GM19240 (cell line): ENCODE data around the gene NAT8.
"Not testable (repeated sequence)": the region's sequence is repeated elsewhere in the genome, so short reads cannot be mapped to it uniquely, and the experiment has no call there.

Source experiments
- DNase-seq: peaks from one replicate; pipeline ENCODE4 v3.0.0; 2011; ENCODE audit warnings: low spot score; ENCODE audit not compliant: insufficient read length

Gene NAT8, protein sequence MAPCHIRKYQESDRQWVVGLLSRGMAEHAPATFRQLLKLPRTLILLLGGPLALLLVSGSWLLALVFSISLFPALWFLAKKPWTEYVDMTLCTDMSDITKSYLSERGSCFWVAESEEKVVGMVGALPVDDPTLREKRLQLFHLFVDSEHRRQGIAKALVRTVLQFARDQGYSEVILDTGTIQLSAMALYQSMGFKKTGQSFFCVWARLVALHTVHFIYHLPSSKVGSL

DNA sequence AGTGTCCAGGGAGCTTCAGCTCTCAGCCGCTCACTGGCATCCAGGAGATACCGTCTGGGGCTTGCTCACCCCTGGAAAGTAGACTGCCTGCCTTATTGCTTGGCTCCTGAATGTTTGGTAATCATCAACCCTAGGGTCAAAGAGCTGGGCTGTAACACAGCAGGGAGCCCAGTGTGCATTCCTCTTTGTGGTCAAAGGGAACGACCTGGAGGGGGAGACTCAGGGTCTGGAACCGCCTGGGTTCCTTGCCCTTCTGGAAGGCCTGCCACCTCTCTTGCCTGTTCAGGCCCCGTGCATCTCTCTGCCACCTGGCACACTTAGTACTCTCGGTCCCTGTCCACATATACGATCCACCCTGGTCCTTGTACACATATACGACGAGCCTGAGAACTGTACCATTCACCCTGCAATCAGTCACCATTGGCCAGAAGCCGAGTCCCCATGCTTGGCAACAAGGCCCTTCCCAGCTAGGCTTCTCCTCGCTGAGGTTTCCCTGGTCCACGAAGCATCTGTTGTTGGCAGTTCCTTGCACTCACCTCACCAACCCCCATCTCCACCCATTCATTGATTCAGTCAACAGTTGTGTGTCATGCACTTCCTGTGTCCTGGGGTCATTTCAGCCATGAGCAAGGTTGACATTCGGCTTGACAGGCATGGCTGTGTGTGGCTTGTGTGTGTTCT, at the start of gene NAT8:
TSS of gene NAT8 (minus strand) at position 85 of the 681 bp plus-strand sequence. CDS start 794 bp downstream, outside the sequence.
- DNase-seq = no peak

DNA sequence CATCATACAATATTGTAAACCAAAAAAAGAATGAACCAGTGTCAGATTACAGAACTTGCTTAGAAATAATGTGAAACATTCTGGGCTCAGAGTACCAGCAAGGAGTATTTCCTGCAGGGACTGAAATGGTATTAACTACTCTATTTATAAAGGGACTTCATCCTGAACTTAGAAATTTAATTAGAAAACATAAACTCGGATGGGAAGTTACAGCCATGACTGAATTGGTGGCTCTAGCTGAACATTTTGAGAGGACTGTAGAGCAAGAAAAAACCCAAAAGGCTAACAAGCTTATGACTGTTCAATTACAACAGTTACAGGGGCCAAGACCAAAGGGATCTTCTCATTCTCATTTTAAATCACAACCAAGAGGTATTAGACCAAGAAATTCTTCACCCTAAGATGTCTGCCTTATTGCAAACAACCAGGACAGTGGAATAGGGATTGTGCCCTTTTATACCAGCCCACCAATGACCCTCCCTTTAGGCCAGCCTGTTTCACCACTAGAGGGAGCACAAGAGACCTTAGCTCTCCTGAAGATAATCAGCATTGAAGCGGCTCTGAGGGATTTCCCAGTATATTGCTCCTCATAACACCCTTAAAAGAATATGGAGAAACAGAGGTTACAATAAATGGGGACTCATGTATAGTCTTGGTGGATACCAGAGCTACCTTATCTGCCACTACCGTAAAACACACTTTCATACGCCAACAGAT, 48.3 kb upstream of the NAT8 start:
- not testable (repeated sequence) for DNase-seq

DNA sequence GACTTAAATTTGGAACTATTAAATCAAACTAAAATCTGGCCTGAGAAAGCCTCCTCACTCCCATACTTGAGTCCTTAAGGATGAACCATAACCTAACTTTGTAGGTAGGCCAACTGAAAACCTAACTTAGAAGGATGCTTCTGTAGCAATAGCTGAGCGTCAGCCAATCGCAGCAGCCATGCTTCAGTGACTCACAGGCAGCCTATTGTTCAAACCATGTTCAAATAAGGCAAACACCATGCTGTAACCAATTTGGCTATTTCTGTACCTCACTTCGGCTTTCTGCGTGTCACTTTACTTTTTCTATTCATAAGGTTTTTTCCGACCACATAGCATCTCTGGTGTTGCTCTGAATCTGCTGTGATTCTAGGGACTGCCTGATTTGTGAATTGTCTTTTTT, 46.3 kb upstream of the NAT8 start:
- DNase-seq = not testable (repeated sequence)

DNA sequence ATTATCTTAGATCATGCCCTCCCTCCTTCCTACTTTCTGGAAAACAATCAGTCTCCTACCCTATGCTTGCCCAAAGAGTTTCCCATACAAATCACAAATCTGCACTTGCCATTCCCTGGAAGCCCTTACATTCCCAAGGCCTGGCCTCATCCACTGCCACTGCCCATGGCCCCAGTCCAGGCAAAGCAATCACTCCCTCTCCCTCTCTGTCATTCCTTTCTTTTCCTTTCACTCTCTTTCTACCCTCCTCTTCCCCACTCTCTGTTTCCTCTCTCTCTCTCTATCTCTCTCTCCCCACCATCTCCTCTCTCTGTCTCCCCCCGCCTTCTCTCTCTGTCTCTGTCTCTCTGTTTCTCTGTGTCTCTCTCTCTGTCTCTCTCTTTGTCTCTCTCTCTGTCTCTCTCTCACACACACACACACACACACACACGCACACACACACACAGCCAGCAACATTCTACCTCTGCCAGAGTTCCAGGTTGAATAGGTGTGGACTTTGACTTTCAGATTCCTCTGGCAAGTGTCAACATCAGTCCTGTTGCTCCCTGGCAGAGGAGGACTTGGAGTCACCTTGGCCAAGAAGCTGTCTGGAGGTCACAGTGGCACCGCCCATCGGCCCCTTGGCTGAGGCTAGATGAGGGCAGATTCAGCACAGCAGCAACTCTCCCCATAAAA, 43.7 kb upstream of the NAT8 start:
- DNase-seq = no peak

DNA sequence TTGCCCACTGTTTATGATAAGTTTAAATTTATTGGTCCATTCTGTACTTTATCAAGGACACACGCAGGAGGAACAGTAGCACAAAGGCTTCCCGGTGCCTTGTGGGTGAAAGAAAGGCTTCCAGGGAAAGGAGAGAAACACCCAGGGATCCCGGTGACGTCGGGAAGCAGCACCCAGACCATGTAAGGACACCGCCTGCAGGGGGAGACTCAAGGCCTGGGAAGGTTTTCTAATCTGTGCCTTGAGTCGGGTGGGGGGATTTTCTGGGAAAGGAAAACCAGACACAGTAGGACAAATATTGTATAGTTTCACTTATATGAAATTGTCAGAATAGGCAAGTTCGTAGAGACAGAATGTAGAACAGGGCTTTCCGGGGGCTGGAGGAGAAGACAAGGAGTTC, 42.7 kb upstream of the NAT8 start:
- not testable (repeated sequence) for DNase-seq

DNA sequence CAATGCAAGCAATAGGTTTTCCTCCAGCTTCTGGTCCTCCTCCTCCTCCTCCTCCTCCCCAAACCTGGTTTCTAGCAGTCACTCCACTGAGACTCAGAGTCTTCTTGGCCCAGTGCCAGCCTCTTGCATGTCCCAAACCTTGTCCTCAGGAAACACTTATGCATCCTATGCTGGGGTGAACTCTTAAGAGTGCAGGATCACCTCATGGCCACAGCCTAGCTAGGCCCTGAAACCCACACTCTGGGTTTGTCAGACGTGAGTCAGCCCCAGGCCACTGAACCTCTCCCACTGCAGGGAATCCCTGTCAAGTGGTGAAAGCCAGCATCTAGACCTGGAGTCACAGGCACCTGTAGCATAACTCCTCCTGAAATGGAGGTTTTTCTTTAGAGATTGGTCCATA, 42.1 kb upstream of the NAT8 start:
- DNase-seq = not testable (repeated sequence)

DNA sequence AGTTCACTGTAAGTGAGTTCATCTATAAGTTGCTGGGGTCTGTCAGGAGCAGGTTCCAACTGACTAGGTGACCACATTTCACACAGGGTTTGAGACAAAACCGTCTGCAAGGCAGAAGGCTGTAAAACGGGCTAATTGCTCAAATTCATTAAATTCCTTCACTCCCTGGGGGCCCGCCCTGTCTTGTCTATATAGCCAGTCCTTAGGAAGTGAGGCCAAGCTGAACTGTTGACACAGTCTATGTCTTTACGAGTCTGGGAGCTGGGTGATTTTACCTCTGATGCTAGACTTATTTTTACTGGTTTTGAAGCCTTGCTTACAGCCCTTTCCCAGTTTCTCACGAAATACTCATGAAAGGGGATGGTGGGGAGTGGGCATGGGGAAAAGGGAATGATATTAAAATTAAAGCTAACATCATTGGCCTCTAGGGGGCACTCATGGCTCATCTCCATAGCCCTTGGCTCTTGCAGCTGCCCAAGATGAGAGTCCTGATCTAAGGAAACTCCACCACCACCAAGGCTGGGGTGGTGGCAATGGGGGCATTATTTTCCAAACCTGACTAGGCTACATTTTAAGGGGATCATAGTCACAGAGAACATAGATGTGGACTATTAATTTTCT, 37.8 kb upstream of the NAT8 start:
- DNase-seq = not testable (repeated sequence)

DNA sequence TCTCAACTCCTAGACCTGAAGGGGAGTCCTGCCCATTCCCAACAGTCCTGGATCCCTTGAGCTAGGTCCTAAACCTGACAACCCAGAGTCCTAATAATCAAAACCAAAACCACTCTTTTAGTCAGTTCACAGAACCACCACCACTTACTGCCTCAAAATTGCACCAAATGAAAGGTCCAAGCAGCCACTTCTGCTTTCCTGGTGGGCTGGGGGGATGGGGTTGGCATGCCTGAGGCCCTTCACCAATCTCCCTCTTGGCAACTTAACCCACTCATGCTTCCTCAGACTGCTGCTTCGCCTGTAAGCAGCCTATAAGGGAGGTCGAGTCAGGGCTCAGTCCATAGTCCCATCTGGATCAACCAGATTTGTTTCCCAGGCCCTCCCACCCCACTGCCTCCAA, 37.0 kb upstream of the NAT8 start:
- not testable (repeated sequence) for DNase-seq

DNA sequence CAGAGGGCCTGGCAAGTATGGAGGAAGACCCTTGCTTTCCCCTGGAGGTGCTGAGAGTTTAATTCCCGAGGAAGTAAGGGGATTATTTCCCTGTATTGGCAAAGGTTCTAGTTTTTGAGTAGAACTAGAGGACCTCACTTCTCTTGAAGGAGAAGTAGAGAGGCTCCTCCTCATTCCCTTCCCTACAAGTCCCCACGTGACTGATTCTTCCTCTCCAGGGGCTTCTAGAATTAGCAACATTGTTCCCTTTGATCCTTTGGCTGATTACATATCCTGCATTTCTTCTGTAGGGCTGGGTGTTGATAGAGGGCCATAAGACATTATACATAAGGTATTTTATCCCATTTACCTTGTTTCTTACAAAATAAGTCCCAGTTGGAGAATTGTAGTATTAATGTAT, 35.8 kb upstream of the NAT8 start:
- not testable (repeated sequence) for DNase-seq

DNA sequence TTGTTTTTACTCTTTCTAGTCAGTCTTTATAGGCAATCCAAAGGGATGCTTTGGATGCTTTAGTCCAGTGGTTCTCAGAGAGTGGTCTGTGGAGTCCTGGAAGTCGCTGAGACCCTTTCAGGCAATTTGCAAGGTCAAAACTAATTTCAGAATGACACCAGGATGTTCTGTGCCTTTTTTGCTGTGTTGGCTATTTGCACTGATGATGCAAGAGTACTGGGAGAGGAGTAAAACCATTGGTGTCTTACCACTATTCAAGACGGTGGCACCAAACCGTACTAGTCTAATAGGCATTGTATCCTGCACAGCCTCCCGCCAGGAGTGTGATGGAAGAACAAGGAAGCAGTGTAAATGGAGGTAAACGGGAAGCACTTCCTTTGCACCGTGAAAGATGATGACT, 34.0 kb upstream of the NAT8 start:
- not testable (repeated sequence) for DNase-seq

DNA sequence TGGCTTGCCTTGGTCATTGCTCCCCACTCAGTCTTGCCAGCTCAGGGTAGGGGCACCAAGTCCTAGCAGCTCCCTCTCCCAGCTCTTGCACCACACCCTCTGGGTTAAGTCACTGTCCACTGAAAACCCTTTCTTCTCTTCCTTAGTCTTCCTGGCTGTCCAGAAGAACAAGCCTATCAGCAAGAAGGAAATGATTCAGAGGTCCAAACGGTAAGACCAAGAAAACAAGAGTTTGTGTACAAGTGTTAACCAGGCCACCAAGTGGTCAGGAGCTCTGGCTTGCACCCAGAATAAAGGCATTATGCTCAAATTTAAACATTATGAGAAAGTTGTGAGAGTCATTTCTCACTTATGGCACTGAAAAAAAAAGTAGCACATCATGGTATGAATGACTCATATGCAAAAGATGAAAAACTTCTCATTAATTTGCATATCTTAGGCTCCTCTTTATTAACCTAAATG, 32.5 kb upstream of the NAT8 start:
- DNase-seq = not testable (repeated sequence)

DNA sequence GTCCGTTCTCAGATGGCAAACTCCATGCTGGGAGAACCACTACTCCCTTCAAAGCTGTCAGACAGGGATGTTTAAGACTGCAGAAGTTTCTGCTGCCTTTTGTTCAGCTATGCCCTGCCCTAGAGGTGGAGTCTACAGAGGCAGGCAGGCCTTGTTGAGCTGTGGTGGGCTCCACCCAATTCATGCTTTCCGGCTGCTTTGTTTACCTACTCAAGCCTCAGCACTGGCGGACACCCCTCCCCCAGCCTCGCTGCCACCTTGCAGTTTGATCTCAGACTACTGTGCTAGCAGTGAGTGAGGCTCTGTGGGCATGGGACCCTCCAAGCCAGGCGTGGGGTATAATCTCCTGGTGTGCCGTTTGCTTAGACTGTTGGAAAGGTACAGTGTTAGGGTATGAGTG, 27.8 kb upstream of the NAT8 start:
- DNase-seq = not testable (repeated sequence)

DNA sequence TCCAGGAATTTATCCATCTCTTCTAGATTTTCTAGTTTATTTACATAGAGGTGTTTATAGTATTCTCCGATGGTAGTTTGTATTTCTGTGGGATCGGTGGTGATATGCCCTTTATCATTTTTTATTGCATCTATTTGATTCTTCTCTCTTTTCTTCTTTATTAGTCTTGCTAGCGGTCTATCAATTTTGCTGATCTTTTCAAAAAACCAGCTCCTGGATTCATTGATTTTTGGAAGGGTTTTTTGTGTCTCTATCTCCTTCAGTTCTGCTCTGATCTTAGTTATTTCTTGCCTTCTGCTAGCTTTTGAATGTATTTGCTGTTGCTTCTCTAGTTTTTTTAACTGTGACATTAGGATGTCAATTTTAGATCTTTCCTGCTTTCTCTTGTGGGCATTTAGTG, 25.0 kb upstream of the NAT8 start:
- DNase-seq = not testable (repeated sequence)

DNA sequence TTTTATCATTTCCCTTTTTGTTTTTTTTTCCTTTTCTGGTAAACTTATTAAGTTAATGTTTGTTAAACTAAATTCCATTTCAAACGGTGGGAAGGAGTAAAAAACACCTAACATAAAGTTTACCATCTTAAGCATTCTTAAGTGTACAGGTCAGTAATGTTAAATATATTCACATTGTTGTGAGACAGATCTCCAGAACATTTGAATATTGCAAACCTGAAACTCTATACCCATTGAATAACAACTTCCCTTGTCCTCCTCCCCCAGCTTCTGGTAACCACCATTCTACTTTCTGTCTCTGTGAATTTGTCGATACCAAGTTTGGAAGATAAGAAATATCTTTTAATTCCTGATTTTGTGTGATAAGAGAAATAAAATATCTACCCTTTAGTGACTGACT, 12.0 kb upstream of the NAT8 start:
- no peak for DNase-seq

DNA sequence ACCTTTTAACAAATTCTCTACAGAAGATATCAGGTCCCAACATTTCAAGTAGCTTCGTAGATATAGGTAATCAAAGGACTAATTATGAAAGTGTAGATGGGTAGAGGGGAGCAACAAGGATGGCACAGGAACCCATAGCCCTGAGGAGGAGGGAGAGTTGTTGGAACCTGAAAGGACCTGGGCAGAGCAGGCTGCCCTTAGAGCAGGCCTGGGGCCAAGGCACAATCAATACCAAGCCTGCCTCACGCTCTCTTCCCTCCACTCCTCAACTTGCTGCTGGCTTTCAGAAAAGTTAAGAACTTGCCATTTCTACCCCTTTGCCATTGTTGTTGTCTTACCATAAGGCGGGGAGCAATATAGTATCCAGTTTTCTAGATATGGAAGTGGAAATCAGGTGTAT, 10.1 kb upstream of the NAT8 start:
- DNase-seq = no peak

DNA sequence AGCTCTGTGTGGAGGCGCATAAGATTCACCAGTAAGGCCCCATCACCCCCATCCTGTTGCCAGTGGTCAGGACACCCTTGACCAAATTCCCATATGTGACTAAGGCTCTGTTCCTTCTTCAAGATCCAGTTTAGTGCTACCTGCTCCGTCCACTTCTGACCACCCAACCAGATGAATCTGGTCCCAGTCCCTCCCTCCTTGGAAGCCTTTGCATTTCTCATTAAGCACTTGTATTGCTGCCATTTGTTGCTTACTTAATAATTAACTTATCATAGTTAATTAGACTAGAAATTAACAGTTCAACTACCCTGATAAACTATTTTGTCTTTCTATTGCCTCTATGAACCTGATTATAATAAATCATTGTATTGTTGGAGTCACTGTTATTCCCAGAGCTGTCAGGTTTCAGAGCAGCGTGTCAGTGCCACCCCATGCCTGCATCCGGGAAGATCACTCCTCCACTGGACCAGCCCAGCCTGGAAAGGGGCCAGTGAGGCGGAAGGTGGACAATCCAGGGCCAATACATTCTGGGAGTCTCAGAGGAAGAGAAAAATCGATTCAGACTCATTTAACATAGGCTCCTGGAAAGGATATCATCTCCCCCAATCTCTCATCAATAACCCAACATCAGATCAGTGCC, 9.5 kb upstream of the NAT8 start:
- no peak for DNase-seq

DNA sequence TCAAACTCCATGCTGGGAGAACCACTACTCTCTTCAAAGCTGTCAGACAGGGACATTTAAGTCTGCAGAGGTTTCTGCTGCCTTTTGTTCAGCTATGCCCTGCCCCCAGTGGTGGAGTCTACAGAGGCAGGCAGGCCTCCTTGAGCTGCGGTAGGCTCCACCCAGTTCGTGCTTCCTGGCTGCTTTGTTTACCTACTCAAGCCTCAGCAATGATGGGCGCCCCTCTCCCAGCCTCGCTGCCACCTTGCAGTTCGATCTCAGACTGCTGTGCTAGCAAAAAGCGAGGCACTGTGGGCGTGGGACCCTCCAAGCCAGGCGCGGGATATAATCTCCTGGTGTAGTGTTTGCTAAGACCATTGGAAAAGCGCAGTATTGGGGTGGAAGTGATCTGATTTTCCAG, 5.5 kb upstream of the NAT8 start:
- not testable (repeated sequence) for DNase-seq

DNA sequence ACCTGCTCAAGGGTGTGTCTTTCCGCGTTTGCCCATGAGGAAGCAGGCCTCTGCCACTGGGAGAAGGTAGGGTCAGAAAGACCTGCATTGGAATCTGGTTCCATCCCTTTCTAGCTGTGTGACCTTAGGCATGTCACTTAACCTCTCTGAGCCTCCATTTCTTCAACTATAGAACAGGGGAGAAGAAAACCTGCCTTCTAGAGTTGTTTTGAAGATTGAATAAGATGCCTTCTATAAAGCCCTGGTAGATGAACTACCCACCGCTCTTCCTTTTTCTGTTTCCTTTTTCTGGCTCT, 507 bp downstream of the NAT8 start:
- DNase-seq = no peak

DNA sequence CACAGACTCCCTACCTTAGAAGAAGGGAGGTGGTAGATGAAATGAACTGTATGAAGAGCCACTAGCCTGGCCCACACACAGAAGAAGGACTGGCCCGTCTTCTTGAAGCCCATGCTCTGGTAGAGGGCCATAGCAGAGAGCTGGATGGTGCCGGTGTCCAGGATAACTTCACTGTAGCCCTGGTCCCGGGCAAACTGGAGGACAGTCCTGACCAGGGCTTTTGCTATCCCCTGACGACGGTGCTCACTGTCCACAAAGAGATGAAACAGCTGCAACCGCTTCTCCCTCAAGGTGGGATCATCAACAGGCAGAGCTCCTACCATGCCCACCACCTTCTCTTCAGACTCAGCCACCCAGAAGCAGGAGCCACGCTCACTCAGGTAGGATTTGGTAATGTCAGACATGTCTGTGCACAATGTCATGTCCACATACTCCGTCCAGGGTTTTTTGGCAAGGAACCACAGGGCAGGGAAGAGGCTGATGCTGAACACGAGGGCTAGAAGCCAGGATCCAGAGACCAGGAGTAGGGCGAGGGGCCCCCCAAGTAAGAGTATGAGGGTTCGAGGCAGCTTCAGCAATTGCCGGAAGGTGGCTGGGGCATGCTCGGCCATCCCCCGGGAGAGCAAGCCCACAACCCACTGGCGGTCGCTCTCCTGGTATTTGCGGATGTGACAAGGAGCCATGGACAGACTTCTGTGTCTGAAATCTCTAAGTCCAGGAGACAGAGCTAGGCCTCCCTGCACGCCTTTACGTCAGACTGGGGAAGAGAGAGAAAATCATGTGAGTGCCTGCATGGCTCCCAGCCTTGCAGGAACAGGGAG, 1.1 kb downstream of the NAT8 start:
- no peak for DNase-seq

DNA sequence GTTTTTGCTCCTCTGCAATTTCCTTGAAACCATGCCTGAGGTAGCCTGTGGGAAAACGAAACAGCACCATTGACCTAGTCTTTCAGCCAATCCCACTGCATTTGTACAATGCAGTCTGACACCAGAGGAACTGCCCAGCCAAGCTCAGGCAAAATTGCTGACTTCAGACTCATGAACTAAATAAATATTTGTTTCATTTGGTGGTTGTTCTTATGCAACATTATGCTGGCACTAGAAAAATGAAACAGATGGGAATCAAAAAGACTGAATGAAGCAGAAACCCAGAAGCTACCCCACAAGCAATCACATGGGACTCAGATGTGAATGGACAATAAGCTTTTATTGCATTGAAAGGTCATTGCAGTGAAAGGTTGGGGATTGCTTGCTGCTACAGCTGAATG, 1.7 kb downstream of the NAT8 start:
- no peak for DNase-seq
